ENCODE results near the gene DUSP7. TPM values are rescaled to one million over a fixed set of nuclear protein-coding genes. Genes with fewer than 3 reads are reported as not detected.

Gene DUSP7
- total RNA-seq, 1 donor from 2014 or later: 21.7 TPM

GRCh38 chr3:52086976-52087663 lies 30.7 kb upstream of the DUSP7 start:
- Mint-ChIP-seq H3K4me3 (ENCODE audit: unreplicated experiment) (peak overlapping the region; percentile 63), H3K4me1 (ENCODE audit: unreplicated experiment) (peaks cover 17% of the 10 kb centered on the region), H3K9me3 (ENCODE audit: unreplicated experiment) (no peaks in the 10 kb centered on the region), H3K36me3 (ENCODE audit: low read depth, unreplicated experiment) (no peaks in the 10 kb centered on the region), H3K27me3 (ENCODE audit: unreplicated experiment) (peaks cover 9% of the 10 kb centered on the region), H3K27ac (ENCODE audit: unreplicated experiment) (peak overlapping the region; percentile 39)
- no peak for TF ChIP-seq CTCF (IDR thresholded peaks at IDR 0.05; ENCODE audit: unreplicated experiment)
- DNase-seq (ENCODE audit: low spot score): no peak

GRCh38 chr3:52086461-52086860 lies 30.1 kb upstream of the DUSP7 start:
- Mint-ChIP-seq H3K4me3 (ENCODE audit: unreplicated experiment) (no peak overlapping the region), H3K27ac (ENCODE audit: unreplicated experiment) (no peak overlapping the region), H3K4me1 (ENCODE audit: unreplicated experiment) (peaks cover 17% of the 10 kb centered on the region), H3K36me3 (ENCODE audit: low read depth, unreplicated experiment) (no peaks in the 10 kb centered on the region), H3K9me3 (ENCODE audit: unreplicated experiment) (no peaks in the 10 kb centered on the region), H3K27me3 (ENCODE audit: unreplicated experiment) (peaks cover 9% of the 10 kb centered on the region)
- DNase-seq (ENCODE audit: low spot score): no peak
- no peak for TF ChIP-seq CTCF (IDR thresholded peaks at IDR 0.05; ENCODE audit: unreplicated experiment)

- H3K4me1 Mint-ChIP-seq (ENCODE audit: unreplicated experiment): peaks cover 17% of the 10 kb centered on the region
- peaks cover 9% of the 10 kb centered on the region for H3K27me3 Mint-ChIP-seq (ENCODE audit: unreplicated experiment)
- no peaks in the 10 kb centered on the region for H3K9me3 Mint-ChIP-seq (ENCODE audit: unreplicated experiment)
- H3K27ac Mint-ChIP-seq (ENCODE audit: unreplicated experiment): no peak overlapping the region
- no peaks in the 10 kb centered on the region for H3K36me3 Mint-ChIP-seq (ENCODE audit: low read depth, unreplicated experiment)
- no peak overlapping the region for H3K4me3 Mint-ChIP-seq (ENCODE audit: unreplicated experiment)
- DNase-seq (ENCODE audit: low spot score): no peak
- no peak for TF ChIP-seq CTCF (IDR thresholded peaks at IDR 0.05; ENCODE audit: unreplicated experiment)
These were observed 29.4 kb upstream of the DUSP7 start for GRCh38 chr3:52085681-52086282.

GRCh38 chr3:52084954-52085680 lies 28.7 kb upstream of the DUSP7 start:
- Mint-ChIP-seq H3K36me3 (ENCODE audit: low read depth, unreplicated experiment) (no peaks in the 10 kb centered on the region), H3K9me3 (ENCODE audit: unreplicated experiment) (no peaks in the 10 kb centered on the region), H3K4me3 (ENCODE audit: unreplicated experiment) (no peak overlapping the region), H3K27me3 (ENCODE audit: unreplicated experiment) (peaks cover 9% of the 10 kb centered on the region), H3K27ac (ENCODE audit: unreplicated experiment) (no peak overlapping the region), H3K4me1 (ENCODE audit: unreplicated experiment) (peaks cover 17% of the 10 kb centered on the region)
- DNase-seq (ENCODE audit: low spot score): peak; percentile 23
- TF ChIP-seq CTCF (IDR thresholded peaks at IDR 0.05; ENCODE audit: unreplicated experiment): no peak

All from endothelial cell (in vitro differentiated cells).